Measurements from ENCODE around the gene UBA52.

Gene UBA52

DNA sequence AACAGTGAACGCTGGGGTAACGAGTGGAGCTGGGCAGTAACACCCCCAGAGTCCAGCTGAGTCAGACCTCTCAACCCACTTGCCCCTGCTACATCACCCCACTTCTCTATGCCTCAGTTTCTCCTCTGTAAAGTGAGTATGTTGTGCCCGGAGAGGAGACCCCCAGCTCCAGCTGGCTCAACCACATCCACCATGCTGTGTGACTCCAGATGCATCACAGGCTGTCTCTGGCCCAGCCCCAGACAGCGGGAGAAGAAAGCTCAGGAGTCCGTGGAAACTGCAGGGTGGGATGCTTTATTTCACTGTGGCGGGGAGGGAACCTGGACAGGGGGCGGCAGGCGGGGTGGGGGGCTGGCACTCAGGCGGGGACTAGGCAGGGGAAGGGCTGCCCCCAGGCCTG lies 40.2 kb upstream of the UBA52 start:
- TF ChIP-seq, protein P1, sequence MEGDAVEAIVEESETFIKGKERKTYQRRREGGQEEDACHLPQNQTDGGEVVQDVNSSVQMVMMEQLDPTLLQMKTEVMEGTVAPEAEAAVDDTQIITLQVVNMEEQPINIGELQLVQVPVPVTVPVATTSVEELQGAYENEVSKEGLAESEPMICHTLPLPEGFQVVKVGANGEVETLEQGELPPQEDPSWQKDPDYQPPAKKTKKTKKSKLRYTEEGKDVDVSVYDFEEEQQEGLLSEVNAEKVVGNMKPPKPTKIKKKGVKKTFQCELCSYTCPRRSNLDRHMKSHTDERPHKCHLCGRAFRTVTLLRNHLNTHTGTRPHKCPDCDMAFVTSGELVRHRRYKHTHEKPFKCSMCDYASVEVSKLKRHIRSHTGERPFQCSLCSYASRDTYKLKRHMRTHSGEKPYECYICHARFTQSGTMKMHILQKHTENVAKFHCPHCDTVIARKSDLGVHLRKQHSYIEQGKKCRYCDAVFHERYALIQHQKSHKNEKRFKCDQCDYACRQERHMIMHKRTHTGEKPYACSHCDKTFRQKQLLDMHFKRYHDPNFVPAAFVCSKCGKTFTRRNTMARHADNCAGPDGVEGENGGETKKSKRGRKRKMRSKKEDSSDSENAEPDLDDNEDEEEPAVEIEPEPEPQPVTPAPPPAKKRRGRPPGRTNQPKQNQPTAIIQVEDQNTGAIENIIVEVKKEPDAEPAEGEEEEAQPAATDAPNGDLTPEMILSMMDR (IDR thresholded peaks at IDR 0.05; ENCODE audit: extremely low read depth, insufficient read depth, missing control alignments) = no peak
- in situ Hi-C loops (cut with MboI; ENCODE audit: low pct_unique_long_range_greater_than_20kb, low sequenced_read_pairs, unreplicated experiment) = no loop called here
- DNase-seq (ENCODE audit: low spot score) = no peak

DNA sequence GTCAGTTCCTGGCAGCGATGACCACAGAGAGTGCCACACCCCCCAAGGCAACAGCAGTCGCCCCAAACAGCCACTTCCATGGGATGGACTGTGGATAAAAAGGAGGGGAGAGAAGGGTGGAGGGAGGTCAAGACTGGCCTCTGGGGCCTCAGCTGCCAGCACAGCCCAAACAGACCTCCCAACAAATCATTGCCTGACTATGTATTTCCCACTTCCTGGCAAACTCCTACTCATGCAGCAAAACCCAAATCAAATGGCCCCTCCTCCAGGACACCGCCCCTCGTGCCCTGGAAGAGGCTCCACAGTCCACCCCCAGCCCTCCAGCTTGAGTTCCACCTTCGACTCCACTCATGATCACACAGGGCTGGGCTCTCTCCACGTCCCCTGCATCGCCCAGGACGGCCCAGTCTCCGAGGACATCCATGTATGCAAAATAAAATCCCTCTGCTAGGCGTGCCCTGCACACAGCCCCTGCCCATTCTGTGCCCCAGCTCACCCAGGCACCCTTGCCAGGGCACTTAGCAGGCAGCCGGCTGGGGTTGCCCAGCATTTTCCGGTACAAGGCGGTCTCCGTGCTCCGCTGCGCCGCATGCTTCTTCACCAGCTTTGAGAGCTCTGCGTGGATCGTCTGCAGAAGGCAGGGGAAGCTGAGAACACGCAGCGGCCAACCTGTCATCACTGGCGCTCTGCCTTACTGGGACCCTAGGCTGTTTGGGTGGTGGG lies 39.3 kb upstream of the UBA52 start:
- TF ChIP-seq, protein P1 (IDR thresholded peaks at IDR 0.05; ENCODE audit: extremely low read depth, insufficient read depth, missing control alignments) = no peak
- in situ Hi-C loops (cut with MboI; ENCODE audit: low pct_unique_long_range_greater_than_20kb, low sequenced_read_pairs, unreplicated experiment) = no loop called here
- DNase-seq (ENCODE audit: low spot score) = no peak

DNA sequence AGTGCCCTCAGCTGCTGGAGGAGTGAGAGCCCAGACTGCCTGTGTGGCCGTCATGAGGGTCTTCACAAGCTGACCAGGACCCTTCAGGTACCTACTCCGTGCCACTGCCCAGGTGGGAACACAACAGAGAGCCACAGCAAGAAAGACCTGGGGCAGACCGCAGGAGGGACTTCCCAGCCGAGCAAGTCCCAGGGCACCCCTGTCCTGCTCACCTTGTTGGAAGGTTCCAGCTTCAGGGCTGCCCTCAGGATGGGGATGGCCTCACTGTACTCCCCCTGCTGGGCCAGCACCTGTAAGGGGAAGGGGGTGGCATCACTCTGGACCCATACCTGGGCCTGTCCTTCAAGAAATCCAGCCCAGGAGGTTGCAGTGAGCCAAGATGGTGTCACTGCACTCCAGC lies 38.6 kb upstream of the UBA52 start:
- TF ChIP-seq, protein P1 (IDR thresholded peaks at IDR 0.05; ENCODE audit: extremely low read depth, insufficient read depth, missing control alignments) = no peak
- DNase-seq (ENCODE audit: low spot score) = no peak
- in situ Hi-C loops (cut with MboI; ENCODE audit: low pct_unique_long_range_greater_than_20kb, low sequenced_read_pairs, unreplicated experiment) = no loop called here

DNA sequence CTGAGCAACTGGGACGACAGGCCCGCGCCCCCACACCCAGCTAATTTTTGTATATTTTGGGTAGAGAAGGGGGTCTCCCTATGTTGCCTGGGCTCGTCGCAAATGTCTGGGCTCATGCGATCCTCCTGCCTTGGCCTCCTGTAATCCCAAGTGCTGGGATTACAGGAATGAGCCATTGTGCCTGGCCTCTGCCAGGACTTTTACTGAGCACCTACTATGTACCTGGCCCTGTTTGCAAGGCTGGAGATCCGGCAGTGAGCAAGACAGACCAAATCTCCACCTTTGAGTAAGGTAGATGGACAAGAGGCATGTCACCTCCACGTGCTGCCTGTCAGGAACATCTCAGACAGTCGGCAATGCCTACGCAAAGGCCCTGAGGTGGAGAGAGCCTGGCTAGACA lies 35.2 kb upstream of the UBA52 start:
- DNase-seq (ENCODE audit: low spot score) = no peak
- TF ChIP-seq, protein P1 (IDR thresholded peaks at IDR 0.05; ENCODE audit: extremely low read depth, insufficient read depth, missing control alignments) = no peak
- in situ Hi-C loops (cut with MboI; ENCODE audit: low pct_unique_long_range_greater_than_20kb, low sequenced_read_pairs, unreplicated experiment) = no loop called here

DNA sequence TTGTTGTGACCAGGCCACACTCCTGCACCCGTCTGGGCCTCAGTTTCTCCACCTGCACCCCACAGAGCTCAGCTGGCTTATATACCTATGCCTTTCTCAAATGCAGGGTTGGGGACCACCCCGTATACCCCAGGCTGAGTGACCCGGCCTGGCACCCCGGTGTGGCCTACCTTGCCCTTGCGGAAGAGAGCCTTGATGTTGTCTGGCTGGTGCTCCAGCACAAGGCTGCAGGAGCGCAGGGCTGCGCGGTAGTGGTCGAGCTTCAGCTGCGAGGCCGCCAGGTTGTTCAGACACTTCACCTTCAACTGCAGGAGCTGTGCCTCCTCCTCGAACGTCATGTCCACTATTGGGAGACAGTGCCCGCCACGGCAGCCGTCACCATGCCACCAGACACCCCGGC lies 34.2 kb upstream of the UBA52 start:
- TF ChIP-seq, protein P1 (IDR thresholded peaks at IDR 0.05; ENCODE audit: extremely low read depth, insufficient read depth, missing control alignments) = no peak
- no peak for DNase-seq (ENCODE audit: low spot score)
- in situ Hi-C loops (cut with MboI; ENCODE audit: low pct_unique_long_range_greater_than_20kb, low sequenced_read_pairs, unreplicated experiment) = no loop called here

DNA sequence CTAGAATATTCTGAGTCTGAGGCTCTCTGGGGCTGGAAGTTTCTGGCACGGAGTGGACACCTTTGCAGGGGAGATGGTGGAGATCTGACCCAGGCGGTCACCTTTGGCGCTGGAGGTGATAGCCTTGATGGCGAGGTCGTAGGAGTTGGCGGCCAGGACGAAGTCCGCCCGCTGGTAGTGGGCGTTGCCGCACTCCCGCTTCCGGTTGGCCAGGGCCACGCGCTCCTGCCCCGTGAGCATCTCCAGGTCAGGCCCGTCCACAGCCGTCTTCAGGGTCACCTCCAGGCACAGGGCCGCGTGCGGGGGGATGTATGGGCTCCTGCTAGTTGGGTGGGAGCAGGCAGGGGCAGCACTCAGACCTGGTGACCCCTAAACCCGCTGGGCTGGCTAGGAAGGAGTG lies 33.5 kb upstream of the UBA52 start:
- TF ChIP-seq, protein P1 (IDR thresholded peaks at IDR 0.05; ENCODE audit: extremely low read depth, insufficient read depth, missing control alignments) = no peak
- no peak for DNase-seq (ENCODE audit: low spot score)
- in situ Hi-C loops (cut with MboI; ENCODE audit: low pct_unique_long_range_greater_than_20kb, low sequenced_read_pairs, unreplicated experiment) = no loop called here

All from GM13977 (cell line).